ENCODE measurements around the gene FLYWCH1. TPM values are rescaled to one million over a fixed set of nuclear protein-coding genes. Genes with fewer than 3 reads are reported as not detected.

FLYWCH1 gene
- total RNA-seq, 1 donor from 2014 or later, result 42.9 TPM

DNA sequence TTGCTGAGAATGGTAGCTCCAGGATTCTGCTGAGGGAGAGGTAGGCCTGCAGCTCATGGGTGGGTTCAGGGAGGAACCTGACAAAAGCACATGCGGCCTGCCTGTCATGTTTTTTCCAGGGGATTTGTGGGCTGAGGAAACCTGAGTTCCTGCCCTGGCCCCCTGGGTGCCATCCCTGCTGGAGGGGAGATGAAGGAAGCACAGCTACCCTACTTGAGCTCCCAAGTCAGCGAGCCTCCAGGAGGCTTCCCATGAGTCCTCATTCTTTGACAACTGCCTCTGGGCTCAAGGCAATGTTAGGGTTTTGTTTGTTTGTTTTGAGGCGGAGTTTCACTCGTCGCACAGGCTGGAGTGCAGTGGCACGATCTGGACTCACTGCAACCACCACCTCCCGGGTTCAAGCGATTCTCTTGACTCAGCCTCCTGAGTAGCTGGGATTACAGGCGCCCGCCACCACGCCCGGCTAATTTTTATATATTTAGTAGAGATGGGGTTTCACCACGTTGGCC lies 12.1 kb upstream of the FLYWCH1 start:
- DNase-seq (ENCODE audit: low read depth), result no peak

DNA sequence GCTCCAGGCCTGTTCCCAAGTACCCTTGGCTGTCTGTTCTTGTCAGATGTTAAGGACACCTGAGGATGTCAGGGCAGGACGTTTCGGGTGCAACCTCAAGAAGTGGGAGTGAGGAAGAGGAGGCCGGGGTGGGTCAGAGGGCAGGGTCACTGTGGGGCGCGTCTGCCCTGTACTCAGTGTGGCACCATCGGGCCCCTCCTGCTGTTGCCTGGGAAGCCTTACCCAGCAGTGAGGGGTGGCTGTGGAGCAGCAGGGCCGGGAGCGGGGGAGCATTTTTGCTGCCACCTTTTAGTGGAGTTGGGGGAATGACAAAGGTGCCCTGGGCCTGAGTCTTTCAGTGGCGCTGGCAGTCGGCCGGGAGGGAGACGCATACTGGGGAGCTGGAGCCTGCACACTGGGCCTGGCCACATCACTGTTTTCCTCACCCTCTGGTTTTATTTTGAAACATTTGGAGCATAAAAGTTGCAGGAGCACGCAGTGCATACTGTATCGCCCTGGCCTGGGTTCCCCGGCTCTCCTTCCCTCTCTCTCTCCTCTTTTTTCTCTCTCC lies 11.1 kb upstream of the FLYWCH1 start:
- no peak for DNase-seq (ENCODE audit: low read depth)

GRCh38 chr16:2902337-2903130 lies 9.2 kb upstream of the FLYWCH1 start:
- no peak for DNase-seq (ENCODE audit: low read depth)

DNA sequence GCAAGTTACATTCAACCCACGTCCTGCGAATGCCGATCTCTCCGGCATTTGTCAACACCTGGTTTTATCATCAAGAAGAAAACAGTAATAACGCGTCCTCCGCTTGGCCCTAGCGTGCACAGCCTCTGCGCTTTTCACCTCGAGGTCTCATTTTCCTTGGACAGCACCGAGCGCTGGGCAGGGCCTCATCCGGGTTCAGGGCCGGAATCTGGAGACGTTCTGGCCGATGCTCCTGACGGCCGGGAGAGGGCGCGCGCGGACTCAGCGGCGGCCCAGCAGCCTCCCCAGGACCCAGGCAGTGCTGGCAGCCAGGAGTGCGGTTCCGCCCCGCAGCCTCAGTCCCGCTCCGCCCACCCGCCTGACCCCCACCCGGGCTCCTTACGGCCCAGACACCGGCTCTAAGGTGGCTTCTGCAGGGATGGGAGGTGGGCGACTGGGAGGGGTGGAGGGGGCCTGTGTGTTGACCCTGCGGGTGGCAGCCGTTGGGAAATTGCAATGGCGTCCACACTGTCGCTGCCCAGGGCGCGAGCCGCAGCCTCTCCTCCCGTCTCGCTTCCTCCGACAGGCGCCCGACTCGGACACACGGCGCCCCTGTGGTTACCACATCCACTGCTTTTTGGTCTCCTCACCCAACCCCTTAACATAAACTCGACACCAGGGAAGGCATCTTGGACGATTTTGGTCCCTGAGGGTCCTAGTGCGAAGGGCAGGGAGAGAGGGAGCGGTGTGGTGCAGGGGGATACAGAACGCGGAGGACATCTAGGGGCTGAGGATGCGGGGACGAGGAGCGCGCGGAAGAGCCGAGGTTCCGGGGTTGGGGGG lies 7.4 kb upstream of the FLYWCH1 start:
- DNase-seq (ENCODE audit: low read depth), result peak; percentile 56

- DNase-seq (ENCODE audit: low read depth), result no peak
Measured at GRCh38 chr16:2904922-2905240, 6.8 kb upstream of the FLYWCH1 start.

DNA sequence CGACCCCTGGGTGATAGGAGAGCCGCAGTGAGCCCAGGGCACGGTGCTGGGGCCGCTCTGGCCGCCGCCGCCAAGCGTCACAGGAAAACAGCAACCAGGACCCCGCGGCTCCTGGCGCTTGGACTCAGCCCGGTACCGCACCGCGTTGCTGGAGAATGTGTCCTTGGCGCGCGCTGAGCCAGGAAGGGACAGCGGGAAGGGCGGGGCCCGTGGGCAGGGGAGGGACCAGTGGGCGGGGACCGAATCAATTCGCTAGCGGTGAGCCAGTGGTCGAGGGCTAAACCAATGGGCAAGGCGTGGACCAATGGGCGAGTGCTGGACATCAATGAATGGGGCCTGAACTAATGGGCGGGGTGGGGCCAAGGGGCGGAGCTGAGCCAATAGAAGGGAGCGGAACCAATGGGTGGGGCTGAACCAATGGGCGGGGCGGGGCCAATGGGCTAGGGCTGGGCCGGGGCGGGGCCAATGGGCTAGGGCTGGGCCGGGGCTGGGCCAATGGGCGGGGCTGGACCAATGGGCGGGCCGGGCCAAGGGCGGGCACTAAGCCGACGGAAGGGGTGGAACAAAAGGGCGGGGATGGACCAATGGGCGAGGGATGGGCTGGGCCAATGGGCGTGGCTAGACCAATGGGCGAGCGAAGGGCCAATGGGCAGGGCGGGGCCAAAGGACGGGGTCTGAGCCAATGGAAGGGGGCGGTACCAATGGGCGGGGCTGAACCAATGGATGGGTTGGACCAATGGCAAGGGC lies 6.3 kb upstream of the FLYWCH1 start:
- DNase-seq (ENCODE audit: low read depth), result peak; percentile 96

DNA sequence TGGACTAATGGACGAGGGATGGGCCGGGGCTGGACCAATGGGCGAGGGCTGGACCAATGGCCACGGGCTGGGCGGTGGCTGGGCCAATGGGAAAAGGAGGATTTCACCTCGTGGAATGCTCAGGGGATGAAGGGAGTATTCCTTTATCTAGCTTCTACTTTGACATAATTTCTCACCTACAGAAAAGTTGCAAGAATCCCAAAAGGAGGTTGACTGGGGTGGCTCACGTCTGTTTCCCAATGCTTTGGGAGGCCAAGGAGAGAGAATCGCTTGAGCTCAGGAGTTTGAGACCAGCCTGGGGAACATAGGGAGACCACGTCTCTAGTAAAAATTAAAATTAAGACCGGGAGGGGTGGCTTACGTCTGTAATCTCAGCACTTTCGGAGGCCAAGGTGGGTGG lies 5.7 kb upstream of the FLYWCH1 start:
- no peak for DNase-seq (ENCODE audit: low read depth)

- DNase-seq (ENCODE audit: low read depth), result peak; percentile 42
Measured at GRCh38 chr16:2907084-2907753, 4.5 kb upstream of the FLYWCH1 start.

- no peak for DNase-seq (ENCODE audit: low read depth)
Measured at GRCh38 chr16:2910441-2910969, 1.2 kb upstream of the FLYWCH1 start.

DNA sequence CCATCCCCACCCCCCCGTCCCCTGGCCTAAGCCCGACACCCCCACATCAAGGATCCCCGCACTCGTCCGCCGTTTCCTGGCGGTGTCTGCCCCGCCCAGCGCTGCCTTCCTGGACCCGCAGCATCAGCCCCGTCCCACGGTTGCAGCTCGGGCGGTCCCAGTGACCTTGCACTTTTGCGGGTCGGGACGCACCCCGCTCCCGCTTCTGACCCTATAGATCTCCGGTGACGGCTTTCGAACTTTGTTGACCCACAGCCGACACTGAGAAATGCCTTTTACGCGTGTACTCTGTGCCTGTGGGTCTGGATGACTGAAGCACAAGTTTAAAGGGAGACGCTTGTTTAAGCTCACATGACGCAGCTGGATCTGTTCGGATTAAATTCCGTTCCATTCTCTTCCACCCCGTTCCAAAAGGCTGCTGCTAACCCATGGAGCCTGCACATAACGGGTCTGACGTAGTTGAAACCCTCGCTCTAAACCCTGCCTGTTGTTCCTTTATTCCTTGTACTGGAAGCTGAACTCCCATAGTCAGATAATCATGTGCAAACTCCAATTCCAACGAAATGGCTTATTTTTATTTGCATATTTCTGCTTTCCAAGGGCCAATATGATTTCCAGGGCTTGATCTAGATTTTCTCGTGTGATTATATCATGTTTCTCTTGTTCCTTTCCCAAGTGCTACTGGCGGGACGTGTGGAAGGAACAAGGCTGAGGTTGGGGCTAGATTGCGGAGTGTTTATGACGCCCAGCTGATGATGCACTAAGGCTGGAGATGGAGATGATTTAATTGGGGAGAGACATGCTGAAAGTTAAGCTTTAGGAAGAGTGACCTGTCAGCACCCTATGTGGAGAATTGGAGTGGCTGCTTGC lies 834 bp downstream of the FLYWCH1 start:
- peak; percentile 63 for DNase-seq (ENCODE audit: low read depth)

DNA sequence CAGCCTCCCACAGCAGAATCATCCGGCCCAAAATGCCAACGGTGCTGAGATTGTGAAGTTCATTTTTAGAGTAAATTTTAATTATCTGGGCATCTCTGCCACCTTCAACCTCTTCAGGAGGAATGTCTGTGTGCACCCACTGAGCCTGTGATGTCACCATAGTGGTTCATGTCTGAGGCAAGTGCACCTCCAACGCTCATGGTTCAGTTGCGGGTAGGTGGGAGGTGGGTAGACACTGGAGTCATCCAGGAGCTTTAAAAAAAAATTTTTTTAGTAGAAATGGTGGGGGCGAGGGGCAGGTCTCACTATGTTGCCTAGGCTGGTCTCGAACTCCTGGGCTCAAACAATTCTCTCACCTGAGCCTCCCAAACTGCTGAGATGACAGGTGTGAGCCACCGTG lies 1.9 kb downstream of the FLYWCH1 start:
- DNase-seq (ENCODE audit: low read depth), result no peak

DNA sequence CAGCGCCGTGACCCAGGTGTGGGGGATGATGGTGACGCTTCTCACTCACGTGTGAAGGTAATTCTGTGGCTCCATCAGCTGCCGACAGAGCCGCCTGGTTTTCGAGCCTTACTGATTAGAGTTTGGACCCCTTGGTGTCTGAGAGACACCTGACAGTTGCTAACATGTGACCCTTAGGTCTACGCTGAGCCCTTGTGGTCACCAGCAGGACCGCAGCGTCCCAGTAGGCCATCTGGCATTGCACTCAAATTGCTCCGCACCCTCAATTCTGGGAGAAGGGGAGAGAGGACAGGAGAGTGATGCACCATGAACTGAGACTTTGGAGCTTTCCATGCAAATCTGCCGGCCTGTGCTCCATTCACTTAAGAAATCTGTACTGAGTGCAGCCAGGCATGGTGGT lies 2.5 kb downstream of the FLYWCH1 start:
- no peak for DNase-seq (ENCODE audit: low read depth)

- no peak for DNase-seq (ENCODE audit: low read depth)
Measured at GRCh38 chr16:2915196-2915929, 3.6 kb downstream of the FLYWCH1 start.

GRCh38 chr16:2919511-2920255 lies 8.0 kb downstream of the FLYWCH1 start:
- DNase-seq (ENCODE audit: low read depth), result peak; percentile 58

- no peak for DNase-seq (ENCODE audit: low read depth)
Measured at GRCh38 chr16:2923481-2923880, 11.8 kb downstream of the FLYWCH1 start.

GRCh38 chr16:2924901-2925755 lies 13.4 kb downstream of the FLYWCH1 start:
- DNase-seq (ENCODE audit: low read depth), result no peak

DNA sequence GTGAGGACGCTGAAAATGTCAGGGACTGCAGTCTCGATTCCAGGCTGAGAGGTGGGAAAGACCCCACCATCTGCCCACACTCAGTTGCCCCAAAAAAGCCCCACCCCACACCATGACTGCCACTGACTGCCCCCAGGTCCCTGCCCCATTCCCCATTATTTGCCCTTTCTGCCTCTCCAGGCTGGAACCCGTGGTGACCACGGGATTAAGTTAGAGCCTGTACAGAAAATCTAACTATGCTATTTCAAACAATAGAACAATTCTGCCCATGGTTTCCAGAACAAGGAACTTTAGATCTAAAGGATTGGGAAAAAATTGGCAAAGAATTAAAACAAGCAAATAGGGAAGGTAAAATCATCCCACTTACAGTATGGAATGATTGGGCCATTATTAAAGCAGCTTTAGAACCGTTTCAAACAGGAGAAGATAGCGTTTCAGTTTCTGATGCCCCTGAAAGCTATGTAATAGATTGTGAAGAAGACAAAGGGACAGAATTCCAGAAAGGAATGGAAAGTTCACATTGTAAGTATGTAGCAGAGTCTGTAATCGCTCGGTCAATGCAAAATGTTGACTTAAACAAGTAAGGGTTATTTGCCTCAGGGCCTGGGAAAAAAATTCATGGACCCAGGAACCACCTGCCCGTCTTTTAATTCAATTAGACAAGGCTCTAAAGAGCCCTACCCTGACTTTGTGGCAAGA lies 14.4 kb downstream of the FLYWCH1 start:
- no peak for DNase-seq (ENCODE audit: low read depth)
